HG03159 (cell line): Measurements from ENCODE around the gene PABPC1L.

Experiments
- ATAC-seq: cut with Tn5 transposase; IDR thresholded peaks from one replicate; pipeline ENCODE4 v1.9.1; 2021; ENCODE audit warnings: mild to moderate bottlenecking, moderate library complexity; ENCODE audit not compliant: unreplicated experiment

The PABPC1L gene

DNA sequence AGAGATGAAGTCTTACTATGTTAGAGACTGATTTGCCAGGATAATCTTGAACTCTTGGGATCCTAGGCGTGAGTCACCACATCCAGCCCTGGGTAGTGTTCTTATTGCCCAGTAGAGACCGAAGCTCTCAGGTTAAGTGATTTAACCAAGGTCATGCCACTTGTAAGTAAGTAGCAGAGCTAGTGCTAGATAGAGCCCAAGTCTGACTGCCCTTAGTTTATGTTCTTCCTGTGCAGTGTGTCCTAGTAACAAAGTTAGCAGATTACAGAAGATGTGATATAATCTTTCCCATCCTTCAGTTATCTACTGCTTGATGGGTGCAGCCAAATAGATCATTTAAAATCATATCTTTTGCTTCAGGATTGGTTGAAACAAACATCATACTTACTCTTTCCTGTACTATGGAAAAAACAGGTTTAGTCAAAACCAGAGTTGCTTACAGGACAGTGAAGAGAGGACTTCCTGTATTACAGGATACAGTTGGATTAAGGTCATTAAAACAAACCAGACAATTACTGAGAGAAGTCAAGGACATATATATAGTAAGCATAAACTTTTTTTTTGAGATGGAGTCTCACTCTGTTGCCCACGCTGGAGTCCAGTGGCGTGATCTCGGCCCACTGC, 9.5 kb upstream of the PABPC1L start:
- no peak for ATAC-seq

DNA sequence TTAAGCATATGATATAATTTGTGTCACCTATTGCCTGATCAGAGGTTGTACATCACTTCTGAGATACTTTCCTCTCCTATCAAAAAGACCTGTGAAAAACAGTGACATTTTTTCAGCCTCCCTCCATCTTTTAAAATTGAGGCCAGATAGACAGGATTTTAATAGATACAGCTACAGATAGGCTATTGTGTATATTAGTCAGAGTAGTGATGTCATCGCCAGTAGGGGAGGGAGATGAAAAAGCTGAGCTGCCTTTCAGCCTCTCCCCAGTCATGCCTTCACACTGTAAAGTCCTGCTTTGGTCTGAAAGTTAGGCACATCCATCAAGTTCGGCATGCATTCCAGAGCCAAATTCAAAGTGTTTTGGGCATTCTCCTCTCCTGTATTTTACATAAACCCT, 7.9 kb upstream of the PABPC1L start:
- ATAC-seq = no peak

DNA sequence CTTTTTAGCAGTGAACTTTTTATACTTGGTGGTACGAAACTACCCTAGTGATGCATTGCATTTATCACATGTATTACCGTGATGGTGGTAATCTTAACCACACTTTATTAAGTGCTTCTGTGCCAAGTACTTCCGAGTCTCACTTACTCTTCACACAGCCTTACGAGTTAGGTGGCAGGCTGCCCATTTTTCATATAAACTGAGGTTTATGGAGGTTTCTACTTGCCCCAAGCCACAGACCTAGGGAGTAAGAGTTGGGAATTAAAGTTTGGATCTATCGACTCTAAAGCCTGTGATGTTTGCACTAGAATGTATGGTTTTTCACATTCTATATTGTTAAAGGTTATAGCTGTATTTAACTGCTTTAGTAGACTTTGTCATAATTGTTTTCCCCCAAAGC, 5.5 kb upstream of the PABPC1L start:
- no peak for ATAC-seq

DNA sequence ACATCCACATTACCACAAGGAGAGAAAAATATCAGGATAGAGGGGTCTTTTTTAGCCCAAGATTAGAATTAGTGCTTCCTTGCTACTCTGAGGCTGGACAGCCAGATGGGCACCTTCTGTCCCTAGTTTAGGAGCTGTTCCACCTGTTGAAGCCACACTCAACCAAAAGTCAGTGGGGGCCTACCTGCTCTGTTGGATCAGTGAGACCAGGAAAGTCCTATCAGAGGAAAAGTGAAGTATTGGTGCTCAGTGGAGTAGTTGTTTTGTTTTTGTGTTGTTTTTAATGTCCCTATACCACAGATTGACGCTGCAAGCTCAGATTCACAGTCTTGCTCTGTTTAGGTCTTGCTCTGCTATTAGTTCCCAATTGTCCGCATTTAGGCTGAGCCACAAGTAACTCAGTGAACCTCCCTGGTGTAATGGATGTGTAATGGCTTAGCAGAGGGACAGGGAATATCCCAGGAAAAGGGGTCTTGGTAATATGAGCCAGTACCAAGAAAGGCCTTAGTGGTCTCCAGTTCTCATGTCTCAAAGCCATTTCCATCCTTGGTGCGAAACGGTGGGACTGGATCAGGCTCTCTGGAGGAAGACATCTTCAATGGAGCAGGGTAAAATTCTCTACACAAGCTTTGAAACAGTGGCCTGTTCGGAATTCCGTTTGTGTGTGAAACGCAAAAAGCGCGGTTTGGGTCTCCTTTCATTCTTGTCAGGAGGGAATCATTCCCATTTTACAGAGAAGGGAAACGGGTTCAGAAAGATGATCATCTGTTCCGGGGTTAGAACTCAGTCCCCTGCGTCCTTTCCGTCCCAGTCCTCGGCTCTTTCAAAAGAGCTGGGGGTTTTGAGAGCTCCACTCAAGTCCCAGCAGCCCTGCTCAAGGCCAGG, 631 bp upstream of the PABPC1L start:
- no peak for ATAC-seq

DNA sequence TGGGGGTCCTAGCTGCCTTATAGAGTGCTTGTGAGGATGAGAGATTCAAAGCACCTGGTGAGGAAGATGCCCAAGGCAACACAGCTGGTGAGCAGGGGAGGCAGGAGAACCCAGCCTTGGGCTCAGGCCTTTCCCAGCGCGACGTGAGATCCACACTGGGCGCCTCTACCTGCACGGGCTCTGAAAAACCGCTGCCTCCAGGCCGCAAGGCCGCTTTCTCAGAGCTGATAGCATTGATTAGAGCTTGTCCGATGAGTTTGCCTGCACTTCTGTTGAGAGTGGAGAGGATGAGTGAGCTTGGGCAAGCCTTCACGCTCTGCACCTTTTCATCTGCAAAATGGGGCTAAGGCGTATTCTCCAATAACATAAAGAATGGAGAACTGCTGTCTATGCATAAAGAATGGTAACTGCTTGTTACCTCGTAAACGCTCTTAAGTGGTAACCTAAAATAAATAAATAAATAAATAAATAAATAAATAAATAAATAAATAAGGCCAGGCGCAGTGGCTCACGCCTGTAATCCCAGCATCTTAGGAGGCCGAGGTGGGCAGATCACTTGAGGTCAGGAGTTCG, 916 bp downstream of the PABPC1L start:
- no peak for ATAC-seq

DNA sequence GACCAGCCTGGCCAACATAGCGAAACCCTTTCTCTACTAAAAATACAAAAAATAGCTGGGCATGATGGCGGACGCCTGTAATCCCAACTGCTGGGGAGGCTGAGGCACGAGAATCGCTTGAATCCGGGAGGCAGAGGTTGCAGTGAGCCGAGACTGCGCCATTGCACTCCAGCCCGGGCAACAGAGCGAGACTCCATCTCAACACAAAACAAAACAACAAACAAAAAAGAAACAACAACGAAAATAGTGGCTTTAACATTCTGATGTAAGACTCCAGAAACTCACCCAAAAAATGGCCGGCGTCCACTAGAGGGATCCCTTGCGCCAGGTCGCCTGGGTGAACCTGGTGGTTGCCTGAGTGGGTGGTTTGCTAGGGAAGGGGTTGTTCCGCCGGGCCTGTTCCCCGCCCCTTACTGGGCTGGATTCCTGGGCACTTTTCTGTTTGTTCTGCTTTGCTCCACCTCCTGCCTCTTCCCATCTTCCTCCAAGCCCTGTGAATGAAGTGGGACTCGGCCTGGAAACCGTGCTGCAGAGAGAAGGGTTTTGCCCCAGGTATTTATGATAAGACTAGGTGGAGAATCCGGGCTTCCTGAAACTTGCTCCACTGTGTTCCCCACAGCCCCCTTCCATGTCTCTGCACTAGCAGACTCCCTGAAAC, 1.5 kb downstream of the PABPC1L start:
- ATAC-seq = no peak

DNA sequence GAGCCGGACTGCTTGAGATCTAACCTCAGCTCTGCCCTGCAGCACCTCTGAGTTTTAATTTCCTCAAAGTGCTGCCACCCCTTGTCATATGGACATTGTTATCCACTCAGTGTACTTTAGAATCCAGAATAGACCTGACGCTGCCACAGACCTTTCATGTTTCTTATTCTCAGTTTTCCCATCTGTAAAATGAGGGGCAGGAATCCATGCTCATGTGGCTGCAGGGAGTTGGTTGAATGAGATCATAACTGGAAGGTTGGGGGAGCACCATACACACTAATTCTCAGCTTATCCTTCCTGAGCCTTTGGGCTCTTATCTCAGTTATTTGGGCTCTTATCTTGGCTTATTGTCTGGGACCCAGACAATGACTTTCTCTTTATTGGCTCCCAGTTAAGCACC, 2.3 kb downstream of the PABPC1L start:
- no peak for ATAC-seq

DNA sequence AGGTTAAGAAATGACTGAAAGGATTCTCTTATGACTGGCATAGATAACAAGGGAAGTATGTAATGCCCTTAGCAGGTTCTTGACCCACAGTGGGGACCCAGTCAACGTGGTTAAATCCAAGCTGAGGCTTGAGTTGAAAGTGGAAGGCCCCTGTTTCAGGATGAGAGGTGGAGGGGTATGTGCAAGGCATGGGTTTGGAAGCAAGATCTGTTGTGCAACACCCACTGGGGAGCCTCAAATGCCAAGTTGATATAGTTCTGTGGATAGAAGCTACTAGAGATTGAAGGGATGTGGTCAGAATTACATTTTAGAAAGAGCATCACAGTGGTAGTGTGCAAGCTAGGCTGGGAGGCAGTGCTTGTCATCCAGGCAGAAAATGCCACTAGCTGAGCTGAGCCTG, 5.1 kb downstream of the PABPC1L start:
- ATAC-seq = no peak

DNA sequence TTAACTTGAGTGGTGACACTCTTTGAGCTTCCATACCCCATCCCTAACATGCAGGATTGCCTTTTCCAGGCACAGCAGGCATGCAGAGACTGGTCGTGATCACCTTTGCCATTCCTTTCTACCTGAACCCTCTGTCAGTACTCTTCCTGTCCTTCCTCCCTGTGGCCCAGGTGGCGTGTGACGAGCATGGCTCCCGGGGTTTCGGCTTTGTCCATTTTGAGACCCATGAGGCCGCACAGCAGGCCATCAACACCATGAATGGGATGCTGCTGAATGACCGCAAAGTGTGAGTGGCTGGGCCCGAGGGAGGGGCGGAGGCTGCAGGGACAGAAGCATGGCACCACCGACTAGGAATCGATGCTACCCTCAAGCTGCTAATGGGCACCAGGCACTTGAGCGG, 6.7 kb downstream of the PABPC1L start:
- no peak for ATAC-seq

DNA sequence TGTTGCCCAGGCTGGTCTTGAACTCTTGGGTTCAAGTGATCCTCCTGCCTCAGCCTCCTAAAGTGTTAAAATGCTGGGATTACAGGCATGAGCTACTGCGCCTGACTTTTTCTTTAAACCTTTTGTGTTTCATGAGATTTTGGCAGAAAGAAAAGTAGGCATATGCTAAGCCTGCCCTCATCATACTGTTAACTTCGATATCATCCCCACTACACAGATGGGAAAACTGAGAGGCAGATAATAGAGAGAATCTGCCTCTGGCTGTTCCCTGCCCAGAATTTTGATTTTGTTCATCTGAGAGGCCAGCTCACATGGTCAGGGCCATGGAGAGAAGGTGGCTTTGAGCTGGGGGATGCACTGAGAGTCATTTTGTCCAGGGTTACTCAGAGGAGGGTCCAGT, 7.5 kb downstream of the PABPC1L start:
- ATAC-seq = no peak

DNA sequence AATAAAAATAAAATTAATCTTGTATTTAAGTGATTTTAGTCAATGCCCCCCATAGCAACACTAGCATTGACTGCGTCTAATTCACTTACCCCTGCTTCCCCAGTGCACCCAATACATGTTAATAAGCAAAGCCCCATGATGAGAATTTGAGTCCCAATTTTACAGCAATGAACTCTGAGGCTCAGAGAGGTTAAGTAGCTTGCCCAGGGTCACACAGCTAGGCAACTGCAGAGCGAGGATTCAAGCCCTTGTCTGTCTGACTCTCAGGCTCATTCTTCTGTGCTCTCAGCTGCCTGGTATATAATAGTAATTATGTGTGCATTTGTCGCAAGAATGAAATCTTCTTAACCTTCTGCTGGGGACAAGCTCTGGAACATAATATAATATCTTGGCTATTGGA, 8.5 kb downstream of the PABPC1L start:
- ATAC-seq = no peak

DNA sequence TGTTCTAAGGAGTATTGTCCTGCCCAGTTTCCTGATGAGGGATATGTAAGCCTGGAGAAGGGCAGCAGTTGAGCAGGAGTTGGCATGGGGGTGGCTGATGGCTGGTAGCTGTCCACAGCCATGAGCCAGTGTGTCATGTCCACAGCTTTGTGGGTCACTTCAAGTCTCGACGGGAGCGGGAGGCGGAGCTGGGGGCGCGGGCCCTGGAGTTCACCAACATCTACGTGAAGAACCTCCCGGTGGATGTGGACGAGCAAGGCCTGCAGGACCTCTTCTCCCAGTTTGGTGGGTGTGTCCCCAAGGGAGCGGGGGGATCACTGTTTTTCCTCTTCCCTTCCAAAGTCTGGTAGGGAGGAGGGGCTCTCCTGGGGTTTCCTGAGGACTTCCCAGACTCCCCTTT, 8.9 kb downstream of the PABPC1L start:
- no peak for ATAC-seq

DNA sequence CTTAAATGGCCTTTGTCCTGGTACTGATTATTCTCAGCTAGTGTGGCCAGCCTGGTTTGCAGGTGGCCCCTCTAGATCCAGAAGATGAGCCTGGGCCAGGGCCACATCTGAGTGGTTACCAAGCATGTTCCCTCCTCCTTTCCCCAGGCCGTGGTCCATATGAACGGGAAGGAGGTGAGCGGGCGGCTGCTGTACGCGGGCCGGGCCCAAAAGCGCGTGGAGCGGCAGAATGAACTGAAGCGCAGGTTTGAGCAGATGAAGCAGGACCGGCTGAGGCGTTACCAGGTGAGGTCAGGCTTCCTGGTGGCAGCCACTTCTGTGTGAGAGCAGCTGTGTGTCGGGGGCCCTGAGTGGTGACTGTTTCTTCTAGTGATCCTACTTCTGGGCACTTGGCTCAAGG, 11.6 kb downstream of the PABPC1L start:
- ATAC-seq = no peak

DNA sequence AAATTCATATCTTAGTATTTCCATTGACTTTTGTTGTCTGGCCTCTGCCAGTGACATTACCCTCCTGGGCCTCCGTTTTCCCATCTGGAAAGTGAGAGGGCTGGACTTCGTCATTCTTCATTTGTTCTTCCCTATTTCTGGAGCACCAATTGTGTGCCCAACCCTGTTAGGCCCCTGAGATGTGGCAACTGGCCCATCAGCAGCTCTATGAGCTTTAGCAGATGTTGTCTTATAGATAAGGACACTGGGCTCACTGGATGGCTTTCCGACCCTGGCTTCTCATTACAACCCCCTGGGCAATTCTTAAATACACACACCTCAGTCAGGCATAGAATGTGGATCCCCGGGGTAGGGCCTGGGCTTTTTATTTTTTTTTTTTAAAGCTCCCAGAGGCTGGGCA, 14.7 kb downstream of the PABPC1L start:
- ATAC-seq = no peak

DNA sequence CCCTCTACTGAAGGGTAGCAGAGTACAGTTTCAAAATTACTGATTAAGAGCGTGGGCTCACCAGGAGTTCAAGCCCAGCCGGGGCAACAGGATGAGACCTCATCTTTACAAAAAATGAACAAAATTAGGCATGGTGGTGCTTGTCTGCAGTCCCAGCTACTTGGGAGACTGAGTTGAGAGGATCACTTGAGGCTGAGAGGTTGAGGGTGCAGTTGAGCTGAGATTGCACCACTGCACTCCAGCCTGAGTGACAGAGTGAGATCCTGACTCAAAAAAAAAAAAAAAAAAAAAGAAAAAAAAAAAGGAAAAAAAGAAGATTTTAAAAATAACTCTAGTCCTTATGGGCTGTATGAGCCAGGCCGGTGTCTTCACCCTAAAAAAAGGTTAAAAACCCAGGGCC, 18.7 kb downstream of the PABPC1L start:
- ATAC-seq = no peak

DNA sequence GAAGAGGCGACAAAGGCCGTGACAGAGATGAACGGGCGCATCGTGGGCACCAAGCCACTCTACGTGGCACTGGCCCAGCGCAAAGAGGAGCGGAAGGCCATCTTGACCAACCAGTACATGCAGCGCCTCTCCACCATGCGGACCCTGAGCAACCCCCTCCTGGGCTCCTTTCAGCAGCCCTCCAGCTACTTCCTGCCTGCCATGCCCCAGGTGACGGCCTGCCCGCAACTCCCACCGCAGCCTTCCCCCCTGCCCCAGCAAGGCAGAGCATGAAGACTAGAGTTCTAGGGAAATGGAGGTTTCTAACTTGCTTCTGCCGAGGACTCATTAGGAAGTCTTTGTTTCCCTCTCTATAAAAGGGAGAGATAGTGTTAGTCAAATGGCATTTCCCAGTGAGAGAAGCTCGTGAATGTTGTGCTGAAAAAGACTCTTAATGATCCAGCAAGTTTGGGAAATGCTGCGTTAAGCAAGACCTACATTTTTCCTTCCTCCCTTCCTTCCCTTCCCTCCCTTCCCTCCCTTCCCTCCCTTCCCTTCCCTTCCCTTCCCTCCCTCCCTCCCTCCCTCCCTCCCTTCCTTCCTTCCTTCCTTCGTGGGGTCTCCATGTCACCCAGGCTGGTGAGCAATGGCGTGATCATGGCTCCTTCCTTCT, 20.8 kb downstream of the PABPC1L start:
- ATAC-seq = no peak

DNA sequence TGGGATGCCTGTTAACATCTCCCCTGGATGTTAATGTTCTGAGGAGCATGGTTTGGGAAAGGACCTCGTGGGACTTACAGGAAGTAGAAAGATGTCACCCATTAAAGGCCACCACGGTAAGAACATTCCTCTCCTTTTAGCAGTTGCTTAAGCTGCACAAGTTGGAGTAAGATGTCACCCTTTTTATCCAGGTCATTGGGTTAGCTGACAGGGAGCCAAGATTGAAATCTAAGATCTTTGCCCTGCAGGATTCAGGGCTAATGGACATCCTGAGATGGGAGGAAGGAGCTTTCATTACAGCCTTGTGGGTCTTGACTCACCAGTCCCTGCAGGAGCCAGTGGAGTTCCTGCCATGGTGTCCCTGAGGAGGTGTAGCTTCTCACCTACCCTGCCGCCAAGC, 22.1 kb downstream of the PABPC1L start:
- ATAC-seq = no peak

DNA sequence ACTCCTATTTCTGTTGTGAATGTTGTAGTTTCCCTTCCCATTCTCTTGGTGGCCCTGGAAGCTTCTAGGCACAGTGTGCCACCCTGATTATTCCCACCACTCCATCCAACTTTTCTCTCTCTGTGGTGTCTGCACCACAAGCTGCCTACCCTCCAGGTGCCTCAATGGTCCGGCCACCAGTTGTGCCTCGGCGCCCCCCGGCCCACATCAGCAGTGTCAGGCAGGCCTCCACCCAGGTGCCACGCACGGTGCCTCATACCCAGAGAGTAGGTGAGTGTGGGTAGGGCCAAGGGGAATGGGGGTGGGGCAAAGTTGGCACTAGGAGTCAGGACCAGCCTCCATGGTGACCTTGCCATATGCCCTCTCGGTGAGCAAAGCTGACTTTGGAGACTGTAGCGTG, 23.1 kb downstream of the PABPC1L start:
- no peak for ATAC-seq

DNA sequence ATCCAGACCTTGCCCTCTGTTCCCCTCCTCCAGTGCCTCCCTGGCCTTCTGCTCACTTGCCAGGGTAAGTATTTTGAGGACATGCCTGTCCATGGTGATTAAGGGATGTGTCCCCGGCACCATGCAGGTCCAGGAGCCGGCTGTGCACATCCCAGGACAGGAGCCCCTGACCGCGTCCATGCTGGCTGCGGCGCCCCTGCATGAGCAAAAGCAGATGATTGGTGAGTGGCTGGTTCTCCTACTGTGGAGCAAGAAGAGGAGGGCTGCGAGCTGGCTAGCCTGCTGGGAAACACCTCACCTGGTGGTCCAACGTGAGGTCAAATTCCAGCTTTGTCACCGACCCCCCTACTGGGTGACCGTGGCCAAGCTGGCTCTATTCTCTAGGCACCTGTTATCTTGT, 26.6 kb downstream of the PABPC1L start:
- no peak for ATAC-seq

DNA sequence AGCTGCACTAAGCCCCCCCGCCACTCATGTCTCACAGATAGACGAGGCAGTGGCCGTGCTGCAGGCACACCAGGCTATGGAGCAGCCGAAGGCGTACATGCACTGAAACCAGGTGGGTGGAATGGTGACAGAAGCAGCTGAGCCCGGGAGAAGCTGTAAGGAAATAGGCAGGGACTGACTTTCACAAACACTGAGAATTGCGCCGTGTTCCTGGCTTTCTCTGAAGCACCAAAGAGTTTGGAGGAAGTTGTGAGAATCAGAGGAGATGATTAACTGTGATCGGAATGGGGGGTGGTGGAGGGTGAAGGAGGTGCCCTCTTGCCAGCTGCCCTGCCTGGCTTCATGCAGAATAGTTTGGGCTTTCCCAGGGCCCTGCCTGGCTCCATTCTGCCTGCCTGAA, 28.8 kb downstream of the PABPC1L start:
- no peak for ATAC-seq

DNA sequence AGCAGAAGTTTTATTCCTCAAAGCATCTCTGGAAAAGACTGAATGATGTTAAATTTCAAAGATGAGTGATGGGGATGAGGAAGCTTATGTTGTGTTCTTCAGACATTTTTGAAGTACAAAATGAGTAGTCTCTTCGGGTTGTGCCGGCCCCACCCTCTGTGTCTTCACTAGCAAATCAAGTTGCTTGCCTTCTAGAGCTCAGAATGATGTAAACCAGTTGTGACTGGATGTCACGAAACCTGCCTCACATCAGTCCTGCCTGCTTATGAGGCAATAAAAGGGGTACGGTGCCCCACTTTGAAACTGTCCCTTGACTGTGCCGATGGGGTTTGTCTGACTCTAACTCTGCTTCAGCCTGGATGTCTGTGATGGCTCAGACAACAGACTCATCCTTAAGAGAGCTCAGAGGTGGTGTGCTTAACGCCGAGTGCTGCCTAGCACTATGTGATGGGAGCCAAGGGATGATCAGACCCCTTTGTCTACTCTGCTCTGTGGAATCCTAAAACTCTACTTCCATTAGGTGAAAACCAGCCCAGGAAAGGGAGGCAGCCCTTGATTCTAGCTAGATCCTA, 31.3 kb downstream of the PABPC1L start:
- no peak for ATAC-seq
